ENCODE data around the gene B3GNT8.

The B3GNT8 gene

DNA sequence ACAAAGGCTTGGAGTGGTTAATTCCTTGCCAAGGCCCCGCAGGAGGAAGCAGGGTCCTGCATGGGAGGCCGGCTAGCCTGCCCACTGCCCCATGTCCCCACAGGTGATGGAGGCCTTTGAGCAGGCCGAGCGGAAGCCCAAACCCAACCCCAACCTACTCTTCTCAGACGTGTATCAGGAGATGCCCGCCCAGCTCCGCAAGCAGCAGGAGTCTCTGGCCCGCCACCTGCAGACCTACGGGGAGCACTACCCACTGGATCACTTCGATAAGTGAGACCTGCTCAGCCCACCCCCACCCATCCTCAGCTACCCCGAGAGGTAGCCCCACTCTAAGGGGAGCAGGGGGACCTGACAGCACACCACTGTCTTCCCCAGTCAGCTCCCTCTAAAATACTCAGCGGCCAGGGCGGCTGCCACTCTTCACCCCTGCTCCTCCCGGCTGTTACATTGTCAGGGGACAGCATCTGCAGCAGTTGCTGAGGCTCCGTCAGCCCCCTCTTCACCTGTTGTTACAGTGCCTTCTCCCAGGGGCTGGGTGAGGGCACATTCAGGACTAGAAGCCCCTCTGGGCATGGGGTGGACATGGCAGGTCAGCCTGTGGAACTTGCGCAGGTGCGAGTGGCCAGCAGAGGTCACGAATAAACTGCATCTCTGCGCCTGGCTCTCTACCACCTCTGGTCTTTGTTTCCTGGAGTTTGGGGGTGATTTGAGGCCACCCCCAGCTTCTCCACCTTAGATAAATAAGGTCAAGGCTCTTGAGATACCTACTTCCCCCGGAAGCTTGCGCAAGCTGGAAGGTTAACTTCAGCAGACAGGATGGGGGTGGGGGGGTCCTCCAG, 2.6 kb downstream of the B3GNT8 start:
- Histone ChIP-seq H3K4me2 (ENCODE audit: low read depth, low read length, poor library complexity, severe bottlenecking) (no peak overlapping the region), H3K4me3 (ENCODE audit: low read length, poor library complexity, severe bottlenecking) (no peak overlapping the region), H3K4me1 (ENCODE audit: insufficient read depth, low read length, poor library complexity, severe bottlenecking) (peaks cover 18% of the 10 kb centered on the region), H2AFZ (ENCODE audit: low read length) (no peak overlapping the region), H4K20me1 (ENCODE audit: insufficient read depth, low read length, poor library complexity, severe bottlenecking) (no peaks in the 10 kb centered on the region), H3K79me2 (ENCODE audit: insufficient read depth, low read length) (no peaks in the 10 kb centered on the region), H3K27me3 (ENCODE audit: insufficient read depth, low read length, poor library complexity, severe bottlenecking) (no peaks in the 10 kb centered on the region), H3K36me3 (ENCODE audit: insufficient read depth, low read length) (peaks cover 30% of the 10 kb centered on the region; the same call in 1 of the 2 replicates), H3K9ac (ENCODE audit: low read depth, low read length, poor library complexity, severe bottlenecking) (no peak overlapping the region), H3K9me3 (ENCODE audit: insufficient read depth, low read depth, low read length) (no peaks in the 10 kb centered on the region), H3F3A (ENCODE audit: low read depth) (no peaks in the 10 kb centered on the region), H3K9me2 (replicated peaks; ENCODE audit: low read depth, low read length) (no peaks in the 10 kb centered on the region)
- TF ChIP-seq EZH2phosphoT487 (IDR thresholded peaks at IDR 0.05; ENCODE audit: borderline replicate concordance), result no peak
- TF ChIP-seq, protein P1, sequence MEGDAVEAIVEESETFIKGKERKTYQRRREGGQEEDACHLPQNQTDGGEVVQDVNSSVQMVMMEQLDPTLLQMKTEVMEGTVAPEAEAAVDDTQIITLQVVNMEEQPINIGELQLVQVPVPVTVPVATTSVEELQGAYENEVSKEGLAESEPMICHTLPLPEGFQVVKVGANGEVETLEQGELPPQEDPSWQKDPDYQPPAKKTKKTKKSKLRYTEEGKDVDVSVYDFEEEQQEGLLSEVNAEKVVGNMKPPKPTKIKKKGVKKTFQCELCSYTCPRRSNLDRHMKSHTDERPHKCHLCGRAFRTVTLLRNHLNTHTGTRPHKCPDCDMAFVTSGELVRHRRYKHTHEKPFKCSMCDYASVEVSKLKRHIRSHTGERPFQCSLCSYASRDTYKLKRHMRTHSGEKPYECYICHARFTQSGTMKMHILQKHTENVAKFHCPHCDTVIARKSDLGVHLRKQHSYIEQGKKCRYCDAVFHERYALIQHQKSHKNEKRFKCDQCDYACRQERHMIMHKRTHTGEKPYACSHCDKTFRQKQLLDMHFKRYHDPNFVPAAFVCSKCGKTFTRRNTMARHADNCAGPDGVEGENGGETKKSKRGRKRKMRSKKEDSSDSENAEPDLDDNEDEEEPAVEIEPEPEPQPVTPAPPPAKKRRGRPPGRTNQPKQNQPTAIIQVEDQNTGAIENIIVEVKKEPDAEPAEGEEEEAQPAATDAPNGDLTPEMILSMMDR (conservative IDR thresholded peaks at IDR 0.05; ENCODE audit: low read length), result no peak

DNA sequence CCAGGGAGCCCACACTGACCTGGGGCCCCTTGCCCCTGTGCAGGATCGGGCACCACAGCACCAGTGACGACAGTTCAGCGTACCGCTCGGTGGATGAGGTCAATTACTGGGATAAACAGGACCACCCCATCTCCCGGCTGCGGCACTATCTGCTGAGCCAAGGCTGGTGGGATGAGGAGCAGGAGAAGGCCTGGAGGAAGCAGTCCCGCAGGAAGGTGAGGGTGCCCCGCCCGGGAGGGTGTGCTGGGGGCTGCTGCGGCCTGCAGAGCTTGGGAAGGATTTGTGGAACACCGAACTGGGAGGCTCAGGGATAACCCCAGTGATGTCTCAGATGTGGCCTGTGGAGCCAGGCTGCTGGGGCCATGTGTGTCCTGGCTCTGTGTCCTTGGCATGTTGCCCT, 4.2 kb downstream of the B3GNT8 start:
- Histone ChIP-seq H3K4me1 (ENCODE audit: insufficient read depth, low read length, poor library complexity, severe bottlenecking) (peaks cover 6% of the 10 kb centered on the region), H3K9ac (ENCODE audit: low read depth, low read length, poor library complexity, severe bottlenecking) (no peak overlapping the region), H3K27me3 (ENCODE audit: insufficient read depth, low read length, poor library complexity, severe bottlenecking) (no peaks in the 10 kb centered on the region), H3K36me3 (ENCODE audit: insufficient read depth, low read length) (peaks cover 38% of the 10 kb centered on the region; the same call in 1 of the 2 replicates), H4K20me1 (ENCODE audit: insufficient read depth, low read length, poor library complexity, severe bottlenecking) (no peaks in the 10 kb centered on the region), H3K79me2 (ENCODE audit: insufficient read depth, low read length) (no peaks in the 10 kb centered on the region), H3K9me2 (replicated peaks; ENCODE audit: low read depth, low read length) (no peaks in the 10 kb centered on the region), H3K4me3 (ENCODE audit: low read length, poor library complexity, severe bottlenecking) (no peak overlapping the region), H3K9me3 (ENCODE audit: insufficient read depth, low read depth, low read length) (no peaks in the 10 kb centered on the region), H2AFZ (ENCODE audit: low read length) (no peak overlapping the region), H3F3A (ENCODE audit: low read depth) (no peaks in the 10 kb centered on the region), H3K4me2 (ENCODE audit: low read depth, low read length, poor library complexity, severe bottlenecking) (no peak overlapping the region)
- TF ChIP-seq, protein P1 (conservative IDR thresholded peaks at IDR 0.05; ENCODE audit: low read length), result no peak
- no peak for TF ChIP-seq EZH2phosphoT487 (IDR thresholded peaks at IDR 0.05; ENCODE audit: borderline replicate concordance)

DNA sequence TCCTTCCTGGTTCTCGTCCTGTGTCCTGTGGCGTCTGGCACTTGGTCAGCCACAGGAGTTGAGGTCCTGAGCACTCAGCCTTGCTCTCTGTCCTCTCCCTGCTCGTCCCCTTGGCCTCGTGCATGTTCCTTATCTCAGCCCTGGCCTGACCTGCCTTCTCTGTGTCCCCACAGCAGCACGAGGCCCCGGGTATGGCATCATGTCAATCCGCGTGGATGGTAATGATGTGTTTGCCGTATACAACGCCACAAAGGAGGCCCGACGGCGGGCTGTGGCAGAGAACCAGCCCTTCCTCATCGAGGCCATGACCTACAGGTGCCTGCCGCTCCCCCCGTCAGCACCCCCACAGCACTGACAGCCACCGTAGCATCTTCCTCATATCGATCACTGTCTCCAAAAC, 4.7 kb downstream of the B3GNT8 start:
- H2AFZ ChIP-seq (ENCODE audit: low read length), result no peak overlapping the region
- H3F3A ChIP-seq (ENCODE audit: low read depth), result no peaks in the 10 kb centered on the region
- no peaks in the 10 kb centered on the region for H3K79me2 ChIP-seq (ENCODE audit: insufficient read depth, low read length)
- H3K4me2 ChIP-seq (ENCODE audit: low read depth, low read length, poor library complexity, severe bottlenecking), result no peak overlapping the region
- H3K9me2 ChIP-seq (replicated peaks; ENCODE audit: low read depth, low read length), result no peaks in the 10 kb centered on the region
- H3K27me3 ChIP-seq (ENCODE audit: insufficient read depth, low read length, poor library complexity, severe bottlenecking), result no peaks in the 10 kb centered on the region
- no peak overlapping the region for H3K4me3 ChIP-seq (ENCODE audit: low read length, poor library complexity, severe bottlenecking)
- no peaks in the 10 kb centered on the region for H4K20me1 ChIP-seq (ENCODE audit: insufficient read depth, low read length, poor library complexity, severe bottlenecking)
- peaks cover 38% of the 10 kb centered on the region; the same call in 1 of the 2 replicates for H3K36me3 ChIP-seq (ENCODE audit: insufficient read depth, low read length)
- H3K9me3 ChIP-seq (ENCODE audit: insufficient read depth, low read depth, low read length), result no peaks in the 10 kb centered on the region
- peaks cover under 1% of the 10 kb centered on the region for H3K4me1 ChIP-seq (ENCODE audit: insufficient read depth, low read length, poor library complexity, severe bottlenecking)
- no peak for TF ChIP-seq EZH2phosphoT487 (IDR thresholded peaks at IDR 0.05; ENCODE audit: borderline replicate concordance)
- TF ChIP-seq, protein P1 (conservative IDR thresholded peaks at IDR 0.05; ENCODE audit: low read length), result no peak
- H3K9ac ChIP-seq (ENCODE audit: low read depth, low read length, poor library complexity, severe bottlenecking), result no peak overlapping the region
